Medulla oblongata (tissue), 1 donor: ENCODE measurements around the gene GDI2.
"Not testable (repeated sequence)": the region's sequence is repeated elsewhere in the genome, so short reads cannot be mapped to it uniquely, and the experiment has no call there.

Source experiments
- DNase-seq: peaks from one replicate; pipeline ENCODE4 v3.0.0-alpha.2; 2015; ENCODE audit errors: extremely low spot score

GDI2 gene

DNA sequence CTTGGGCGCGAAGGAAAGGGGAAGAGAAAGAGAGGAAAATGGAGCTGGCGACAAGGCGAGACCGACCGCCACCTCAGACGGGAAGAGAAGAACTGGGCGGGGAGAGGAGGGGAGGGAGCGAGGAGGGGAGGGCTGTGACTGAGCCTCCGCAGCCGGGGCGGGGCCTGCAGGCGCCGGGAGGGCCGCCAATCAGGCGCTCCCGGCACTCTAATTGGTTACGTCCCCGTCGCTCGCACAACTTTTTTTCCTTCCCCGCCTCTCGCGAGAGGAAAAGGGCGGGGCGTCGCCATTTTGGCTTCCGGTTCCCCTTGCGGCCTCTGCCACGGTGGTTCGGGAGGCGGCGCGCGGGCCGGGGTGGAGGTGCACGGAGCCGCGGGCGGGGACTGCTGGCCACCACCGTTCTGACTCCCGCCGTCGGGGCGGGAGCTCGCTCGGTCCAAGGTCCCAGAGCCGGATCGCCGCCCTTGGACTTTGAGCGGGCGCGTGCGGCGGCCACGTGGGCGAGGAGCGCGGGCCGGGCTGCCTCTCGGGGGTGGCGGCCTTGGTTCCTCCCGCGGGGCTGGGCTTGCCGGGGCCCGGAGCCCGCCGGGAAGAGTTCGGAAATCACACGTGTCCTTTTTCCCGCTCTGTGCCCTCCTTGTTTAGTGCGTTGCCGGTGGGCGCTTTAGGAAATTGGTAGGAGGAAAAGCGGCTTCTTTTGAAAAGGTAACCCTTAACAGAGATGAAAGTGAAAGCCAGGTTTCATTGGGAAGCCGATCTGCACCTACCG lies at the start of gene GDI2:
Gene GDI2, minus strand, starts transcription at position 94 of the 769 bp plus-strand sequence. CDS start 176 bp downstream, outside the sequence.
- peak; percentile 98 for DNase-seq

DNA sequence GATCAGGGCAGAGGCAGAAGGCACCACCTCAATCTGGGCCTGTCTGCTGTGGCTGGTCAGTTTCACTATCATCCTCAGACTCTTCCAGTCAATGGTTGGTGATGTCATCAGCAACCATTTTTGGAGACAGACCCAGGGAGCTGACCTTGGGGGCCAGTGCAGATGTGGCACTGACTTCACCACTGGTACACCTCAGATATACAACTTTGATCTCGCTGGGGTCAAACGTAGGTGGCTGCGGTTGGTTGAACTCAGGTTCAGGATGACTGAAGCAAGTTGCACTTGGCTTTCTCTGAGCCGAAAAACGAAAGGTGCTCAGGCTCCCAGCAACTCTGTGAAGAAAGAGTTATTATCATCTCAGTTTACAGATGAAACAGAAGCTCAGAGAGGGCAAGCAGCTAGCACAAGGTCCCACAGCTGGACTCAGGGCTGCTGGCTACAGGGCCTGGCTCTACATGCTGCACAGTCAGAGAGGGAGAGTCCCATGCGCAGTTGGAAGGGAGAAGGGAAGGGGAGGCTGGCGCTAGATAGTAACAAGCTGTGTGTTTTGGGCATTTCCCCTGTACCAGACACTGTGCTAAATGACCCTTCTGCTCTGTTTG lies 49.2 kb upstream of the GDI2 start:
- no peak for DNase-seq

DNA sequence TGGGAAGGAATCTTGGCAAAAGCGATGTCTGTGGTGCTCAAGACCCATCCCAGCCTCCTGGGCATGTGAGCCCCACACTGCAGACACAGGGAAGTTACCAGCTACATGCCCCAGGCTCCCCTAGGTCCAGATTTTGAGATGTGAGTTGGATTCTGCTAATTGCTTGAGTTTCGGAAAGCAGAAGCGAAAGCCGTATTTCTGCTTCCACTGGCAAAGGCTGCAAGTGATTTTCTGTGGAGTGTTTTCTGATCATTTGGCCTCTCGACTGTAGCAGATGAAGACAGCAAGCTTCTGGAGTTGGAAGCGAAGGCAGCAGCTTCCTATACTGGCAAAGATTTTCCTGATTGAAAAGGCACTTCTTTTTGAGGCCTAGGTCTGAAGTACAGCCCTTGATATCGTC lies 46.8 kb upstream of the GDI2 start:
- peak; percentile 66 for DNase-seq

DNA sequence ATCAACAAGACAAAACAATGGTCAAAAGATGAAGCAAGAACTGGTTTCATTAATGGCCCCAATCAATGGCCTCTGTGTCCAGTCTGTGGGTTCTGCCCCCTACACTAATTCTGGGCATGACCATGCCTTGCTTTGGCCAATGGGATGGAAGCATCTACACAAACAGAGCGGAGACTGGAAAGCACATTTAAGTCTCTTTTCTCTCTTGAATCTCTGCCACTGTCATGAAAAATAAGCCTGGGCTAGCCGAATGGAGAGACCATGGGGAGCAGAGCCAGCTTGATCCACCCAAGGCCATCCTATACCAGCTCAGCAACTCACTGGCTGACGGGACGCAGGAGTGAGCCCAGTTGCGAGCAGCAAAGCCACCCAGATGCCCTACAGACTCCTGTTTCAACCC lies 45.6 kb upstream of the GDI2 start:
- DNase-seq, result peak; percentile 90

DNA sequence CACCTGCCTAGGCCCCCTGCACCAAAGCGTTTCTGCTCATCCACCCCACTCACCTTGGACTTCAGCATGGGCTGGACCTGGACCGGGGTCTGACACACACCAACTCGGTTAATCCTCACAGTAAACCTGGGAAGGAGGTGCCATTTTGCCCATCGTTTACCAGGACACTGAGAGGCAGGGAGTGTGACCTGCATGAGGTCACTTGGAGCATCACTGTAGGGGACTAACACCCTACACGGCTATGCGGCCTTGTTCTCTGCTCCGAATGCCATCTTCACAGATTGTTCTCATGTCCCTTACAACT lies 43.4 kb upstream of the GDI2 start:
- DNase-seq, result no peak

DNA sequence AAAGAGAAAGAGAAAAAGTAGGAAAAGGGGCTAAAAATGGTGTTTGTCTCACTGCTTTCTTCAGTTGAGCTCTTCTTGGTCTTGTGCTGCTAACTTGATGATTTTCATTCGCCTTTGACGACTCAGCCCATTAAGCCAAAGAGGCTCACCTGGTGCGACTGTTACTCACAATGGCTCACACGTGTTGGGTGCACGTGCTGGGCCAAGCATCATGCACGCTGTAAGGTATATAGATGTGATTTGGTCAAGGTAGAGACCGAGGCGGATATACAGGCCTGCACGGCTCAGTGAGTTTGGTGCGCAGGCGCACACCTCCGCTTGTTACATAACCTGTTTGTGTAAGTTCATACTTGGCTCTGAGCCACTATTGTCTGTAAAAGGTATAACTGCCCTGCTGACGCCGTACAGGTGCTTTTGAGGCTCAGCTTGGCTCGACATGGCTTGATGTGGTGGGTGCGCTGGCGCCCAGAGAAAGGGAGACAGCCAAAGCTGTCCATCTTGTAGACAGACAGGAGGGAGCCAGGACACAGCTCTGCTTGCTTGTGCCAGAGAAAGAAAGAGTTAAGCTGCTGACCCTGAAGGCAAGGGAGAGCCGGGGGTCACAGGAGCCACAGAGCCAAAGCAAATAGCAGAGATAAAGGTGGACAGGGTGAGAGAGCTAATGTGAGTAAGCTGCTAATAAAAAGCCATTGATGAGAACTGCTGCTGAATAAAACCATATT lies 42.9 kb upstream of the GDI2 start:
- DNase-seq, result no peak

DNA sequence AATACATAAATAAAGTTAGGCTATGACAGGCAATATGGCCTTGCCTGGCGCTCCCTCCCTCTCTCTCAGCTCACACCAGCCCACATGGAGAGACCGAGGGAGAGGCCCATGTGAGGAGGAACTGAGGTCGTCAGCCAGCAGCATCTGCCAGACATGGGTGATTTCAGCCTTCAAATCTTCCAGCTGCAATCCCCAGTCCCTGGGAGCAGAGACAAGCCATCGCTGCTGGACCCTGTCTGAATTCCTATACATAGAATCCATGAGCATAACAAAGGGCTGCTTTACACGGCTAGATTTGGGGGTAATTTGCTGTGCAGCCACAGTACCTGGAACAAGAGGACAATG lies 40.9 kb upstream of the GDI2 start:
- DNase-seq, result no peak

DNA sequence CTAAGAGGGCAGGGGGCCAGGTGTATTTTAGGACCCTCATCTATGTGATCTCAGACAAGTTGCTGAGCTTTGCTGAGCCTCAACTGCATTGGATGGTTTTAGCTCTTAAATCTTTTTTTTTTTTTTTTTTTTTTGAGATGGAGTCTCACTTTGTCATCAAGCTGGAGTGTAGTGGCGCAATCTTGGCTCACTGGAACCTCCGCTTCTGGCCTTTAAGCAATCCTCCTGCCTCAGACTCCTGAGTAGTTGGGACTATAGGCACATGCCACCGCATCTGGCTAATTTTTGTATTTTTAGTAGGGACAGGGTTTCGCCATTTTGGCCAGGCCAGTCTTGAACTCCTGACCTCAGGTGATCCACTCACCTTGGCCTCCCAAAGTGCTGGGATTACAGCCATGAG lies 33.4 kb upstream of the GDI2 start:
- not testable (repeated sequence) for DNase-seq

DNA sequence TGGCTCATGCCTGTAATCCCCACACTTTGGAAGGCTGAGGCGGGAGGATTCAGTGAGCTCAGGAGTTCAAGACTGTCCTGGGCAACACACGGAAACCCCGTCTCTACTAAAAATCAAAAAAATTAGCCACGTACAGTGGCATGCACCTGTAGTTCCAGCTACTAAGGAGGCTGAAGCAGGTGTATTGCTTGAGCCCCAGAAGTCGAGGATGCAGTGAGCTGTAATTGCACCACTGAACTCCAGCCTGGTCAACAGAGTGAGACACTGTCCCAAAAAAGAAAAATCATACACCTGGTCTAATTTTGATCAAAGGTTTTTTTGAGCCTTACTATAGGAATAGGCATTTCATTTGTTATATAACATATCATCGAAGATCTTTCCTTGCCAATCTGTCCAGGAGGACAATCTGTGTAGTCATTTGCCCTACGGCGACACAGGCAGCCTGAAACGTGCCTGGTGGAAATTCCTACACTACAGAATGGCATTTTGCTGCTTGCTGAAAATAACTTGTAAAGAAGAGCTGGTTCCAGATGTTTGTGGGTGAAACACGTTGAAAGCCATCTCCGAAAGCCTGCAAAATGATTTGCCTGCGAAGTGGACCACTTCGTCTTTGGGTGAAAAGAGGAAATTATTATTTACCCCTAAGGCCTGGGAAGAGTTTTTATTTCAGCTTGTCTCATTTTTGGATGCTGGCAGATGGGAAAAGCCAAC lies 31.3 kb upstream of the GDI2 start:
- DNase-seq, result no peak

DNA sequence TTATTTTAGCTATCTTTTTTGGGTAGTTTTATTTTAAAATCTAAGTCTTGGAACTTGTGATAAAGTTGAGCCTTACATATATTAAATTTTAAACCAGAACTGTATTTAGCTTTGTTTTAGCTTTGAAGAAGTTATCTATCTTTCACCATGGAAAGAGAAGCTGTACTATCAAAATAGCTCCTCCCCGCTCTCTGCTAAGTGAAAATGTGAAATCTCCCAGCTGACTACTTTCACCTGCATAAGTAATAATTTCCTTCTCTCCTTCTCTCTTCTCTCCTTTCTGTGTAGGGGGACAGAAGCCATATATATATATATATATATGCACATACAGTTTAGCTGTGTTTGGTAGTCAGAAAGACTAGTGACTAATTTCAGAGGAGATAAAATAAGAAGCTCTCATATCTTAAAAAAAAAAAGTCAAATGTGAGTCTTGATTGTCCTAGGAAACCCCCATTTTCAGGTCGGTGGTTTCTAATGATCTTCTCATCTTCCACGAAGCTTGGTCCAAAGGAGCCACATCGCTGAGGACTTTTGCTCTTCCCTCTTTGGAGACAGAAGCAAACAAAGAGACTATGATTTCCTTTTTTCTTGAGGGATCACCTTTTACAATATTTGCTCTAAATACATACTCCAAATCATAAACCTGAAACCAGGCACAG lies 30.6 kb upstream of the GDI2 start:
- no peak for DNase-seq

DNA sequence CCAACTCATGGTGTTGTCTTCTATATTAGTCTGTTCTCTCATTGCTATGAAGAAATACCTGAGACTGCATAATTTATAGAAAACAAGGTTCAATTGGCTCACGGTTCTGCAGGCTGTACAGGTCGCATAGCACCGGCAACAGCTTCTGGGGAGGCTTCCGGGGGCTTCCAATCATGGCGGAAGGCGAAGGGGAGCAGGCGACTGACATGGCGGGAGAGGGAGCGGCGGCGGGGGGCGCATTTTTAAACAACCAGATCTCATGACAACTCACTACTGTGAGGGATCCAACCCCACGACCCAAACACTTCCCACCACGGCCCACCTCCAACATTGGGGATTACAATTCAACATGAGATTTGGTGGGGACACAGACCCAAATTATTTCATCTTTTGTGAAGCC lies 28.7 kb upstream of the GDI2 start:
- DNase-seq, result no peak

DNA sequence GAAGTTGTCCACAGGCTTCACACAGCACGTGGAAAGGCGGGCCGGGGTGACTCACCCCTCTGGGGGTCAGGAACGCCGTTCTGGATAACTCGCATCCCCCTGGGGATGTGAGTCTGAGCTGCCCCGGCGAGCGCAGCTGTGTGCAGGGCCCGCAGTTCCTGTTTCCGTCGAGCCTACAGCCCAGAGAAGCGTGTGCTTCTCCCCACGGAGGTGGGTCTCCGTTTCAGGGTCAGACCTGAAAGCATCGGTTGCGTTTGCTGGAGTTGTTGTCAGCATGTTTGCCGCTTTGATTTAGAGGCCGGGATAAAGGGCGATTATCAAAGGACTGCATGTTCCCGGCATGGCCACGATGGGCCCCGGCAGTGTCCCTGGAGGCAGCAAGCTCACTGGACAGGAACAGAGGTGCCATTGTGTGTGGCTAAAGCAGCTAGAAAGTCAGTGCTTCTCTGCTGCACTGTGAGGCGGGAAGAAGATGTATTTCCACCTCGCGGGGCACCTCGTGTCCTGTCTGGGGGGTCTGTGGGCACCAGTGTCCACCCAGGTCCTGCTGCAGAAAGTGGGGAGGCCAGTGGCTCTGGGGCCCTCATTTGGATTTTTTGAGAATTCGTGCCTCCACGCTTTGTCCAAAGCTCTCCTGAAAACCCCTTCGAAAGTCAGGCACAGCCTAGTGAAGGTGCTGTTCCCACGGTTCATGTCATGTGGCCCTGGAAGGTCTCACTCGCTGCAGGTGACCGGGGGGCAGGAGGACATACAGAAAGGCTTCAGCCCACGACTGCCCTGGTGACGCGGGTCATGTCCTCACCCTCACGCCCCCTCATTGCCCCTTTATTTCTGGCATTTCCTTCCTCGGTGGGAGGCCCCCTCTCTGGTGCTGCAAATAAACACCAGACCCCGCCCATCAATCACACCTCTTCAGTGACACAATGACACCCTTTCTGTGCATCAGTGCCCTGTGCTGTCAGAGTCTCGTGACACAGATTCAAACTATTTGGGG lies 27.4 kb upstream of the GDI2 start:
- peak; percentile 82 for DNase-seq

DNA sequence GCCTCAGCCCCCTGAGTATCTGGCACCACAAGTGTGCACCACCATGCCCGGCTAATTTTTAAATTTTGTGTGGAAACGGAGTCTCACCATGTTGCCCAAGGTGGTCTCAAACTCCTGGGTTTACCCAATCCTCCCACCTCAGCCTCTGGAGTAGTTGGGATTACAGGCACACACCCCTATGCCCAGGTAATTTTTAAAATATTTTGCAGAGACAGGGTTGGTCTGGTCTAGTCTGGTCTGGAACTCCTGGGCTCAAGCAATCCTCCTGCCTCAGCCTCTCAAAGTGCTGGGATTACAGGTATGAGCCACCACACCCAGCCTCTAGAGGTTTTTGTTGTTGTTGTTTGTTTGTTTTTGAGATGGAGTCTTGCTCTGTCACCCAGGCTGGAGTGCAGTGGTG lies 22.9 kb upstream of the GDI2 start:
- DNase-seq, result not testable (repeated sequence)

DNA sequence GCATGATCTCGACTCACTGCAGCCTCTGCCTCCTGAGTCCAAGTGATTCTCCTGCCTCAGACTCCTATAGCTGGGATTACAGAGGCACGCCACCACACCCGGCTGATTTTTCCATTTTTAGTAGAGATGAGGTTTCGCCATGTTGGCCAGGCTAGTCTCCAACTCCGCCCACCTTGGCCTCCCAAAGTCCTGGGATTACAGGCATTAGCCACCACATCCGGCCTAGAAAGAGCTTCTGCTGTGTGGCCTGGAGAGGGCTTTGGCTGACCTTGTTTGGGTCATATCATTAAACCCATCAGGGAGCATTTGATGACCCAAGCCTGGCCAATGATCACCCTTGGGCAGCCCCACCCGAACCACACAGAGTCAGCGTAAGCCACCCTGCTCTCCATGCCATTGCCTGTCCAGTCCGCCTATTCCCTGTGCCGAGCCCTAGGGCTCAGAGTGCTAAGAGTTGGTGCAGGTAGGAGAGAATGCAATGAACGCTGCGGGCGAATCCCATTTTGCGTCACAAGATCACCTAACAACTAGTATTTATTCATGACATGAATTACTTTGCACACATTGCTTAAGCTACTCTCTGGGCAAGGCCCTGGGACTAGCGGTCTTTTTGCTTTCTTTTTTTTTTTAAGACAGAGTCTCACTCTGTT lies 22.3 kb upstream of the GDI2 start:
- DNase-seq, result no peak

DNA sequence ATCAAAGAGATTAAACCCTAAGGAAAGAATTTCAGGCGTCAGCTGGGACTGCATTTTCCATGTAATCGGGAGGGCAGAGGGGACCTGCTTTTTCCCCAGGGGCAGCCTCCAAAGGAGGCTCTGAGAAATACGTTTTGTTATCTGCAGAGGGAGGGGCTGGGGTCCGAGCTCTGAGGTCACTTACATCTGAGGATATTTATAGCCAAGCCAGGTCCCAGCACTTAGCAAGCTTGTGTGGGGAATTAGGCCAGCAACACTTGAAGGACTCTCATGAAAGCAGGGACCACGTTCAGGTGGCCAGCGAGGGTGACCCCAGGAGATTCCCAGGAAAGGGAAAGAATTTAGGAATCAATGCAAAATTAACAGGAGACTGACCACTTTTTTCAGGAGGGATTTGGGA lies 20.6 kb upstream of the GDI2 start:
- no peak for DNase-seq

DNA sequence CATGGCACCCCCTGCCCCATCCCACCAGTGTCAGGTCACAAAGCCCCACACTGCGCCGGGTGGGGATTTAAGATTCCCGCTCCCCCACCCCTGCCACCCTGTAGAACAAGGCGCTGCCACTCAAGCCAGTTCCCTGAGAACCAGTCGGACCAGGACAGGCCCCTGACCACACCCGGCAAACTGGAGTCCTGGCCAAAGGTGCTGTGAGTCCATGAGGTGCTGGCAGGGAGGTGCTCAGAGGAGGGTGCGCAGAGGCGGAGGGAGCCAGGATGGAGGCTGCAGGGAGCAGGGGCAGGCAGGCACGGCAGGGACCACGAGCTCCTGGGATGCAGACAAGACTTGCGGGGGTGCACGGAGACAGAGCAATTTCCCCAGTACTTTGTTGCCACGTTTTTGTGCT lies 19.7 kb upstream of the GDI2 start:
- no peak for DNase-seq

DNA sequence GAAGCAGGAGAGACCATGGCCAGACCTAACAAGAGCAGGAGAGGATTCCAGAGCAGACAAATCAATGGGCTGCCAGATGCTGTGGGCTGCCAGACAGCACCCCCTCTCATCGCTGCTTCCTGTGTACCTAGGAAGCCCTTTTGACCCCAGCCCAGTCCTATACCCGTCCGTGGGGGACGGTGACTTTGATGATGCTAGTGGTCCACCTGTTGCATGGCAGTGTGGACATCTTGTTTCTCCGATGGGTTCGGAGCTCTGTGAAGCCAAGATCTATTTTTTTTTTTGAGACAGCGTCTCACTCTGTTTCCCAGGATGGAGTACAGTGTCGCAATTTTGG lies 18.2 kb upstream of the GDI2 start:
- no peak for DNase-seq

DNA sequence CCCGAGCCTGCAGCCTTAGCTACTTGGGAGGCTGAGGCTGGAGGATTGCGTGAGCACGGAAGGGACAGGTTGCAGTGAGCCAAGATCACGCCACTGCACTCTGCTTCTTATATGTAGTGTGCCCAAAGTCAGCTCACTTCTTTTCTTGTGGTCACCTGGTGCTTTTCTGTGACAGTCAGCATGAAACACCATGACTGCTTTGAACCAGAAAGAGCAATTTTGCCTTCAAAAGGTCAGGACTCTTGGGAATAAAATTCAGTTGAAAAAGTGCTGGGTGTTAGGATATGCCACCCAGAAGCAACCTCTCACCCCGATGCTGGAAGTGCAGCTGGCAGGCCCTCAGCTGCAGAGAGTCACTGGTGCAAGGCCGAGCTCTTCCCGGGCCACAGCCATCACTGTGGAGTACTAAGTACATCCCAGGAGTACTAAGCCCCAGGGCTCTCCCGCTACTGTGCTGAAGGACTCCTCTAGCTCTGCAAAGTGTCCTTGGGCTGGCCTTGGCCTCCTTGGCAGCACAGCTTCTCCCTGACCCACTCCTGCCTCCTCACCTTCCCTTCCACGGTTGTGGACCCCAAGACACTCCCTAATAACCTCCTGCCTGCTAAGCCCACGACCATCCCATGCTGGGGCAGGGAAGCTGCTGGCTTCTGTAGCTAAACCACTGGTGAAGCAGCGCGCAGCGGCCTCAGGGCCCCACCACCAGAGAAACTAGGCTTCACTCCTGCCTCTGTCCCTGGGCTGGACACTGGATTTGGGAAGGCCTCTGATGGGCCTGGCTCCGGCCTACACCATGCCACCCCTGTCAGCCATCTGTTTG lies 17.6 kb upstream of the GDI2 start:
- no peak for DNase-seq

DNA sequence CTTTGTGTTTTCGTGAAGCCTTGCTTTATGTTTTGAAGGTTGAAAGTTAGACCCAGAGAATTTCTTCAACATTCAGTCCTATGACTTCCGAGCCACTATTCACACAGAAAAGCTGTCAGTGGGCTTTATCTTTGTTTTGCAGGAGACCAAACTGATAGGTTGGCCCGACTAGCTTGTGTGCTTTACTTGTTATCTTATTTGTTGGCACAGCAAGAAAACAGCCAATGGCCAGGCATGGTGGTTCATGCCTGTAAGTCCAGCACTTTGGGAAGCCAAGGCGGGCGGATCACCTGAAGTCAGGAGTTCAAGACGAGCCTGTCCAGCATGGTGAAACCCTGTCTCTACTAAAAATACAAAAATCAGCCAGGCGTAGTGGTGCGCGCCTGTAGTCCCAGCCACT lies 16.0 kb upstream of the GDI2 start:
- DNase-seq, result no peak

DNA sequence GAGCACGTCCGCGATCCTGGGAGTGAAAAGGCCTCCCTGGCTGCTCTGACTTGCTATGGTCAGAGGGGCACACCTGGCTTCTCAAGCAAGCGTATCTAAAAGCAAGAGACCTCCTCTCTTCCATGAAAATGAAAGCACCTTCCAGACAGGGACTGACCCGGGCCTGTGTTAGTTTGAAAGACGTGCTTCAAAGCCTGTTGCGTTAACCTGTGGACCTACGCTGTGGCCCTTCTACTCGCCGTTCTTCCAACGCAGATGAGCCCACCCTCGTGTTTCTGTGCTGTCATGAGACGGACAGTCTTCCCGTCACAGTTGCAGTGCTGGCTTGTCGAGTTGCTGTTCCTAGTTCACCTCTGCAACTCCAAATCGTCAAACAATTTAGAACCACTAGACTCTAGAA lies 15.5 kb upstream of the GDI2 start:
- DNase-seq, result no peak
